Stimulated activated naive CD8-positive, alpha-beta T cell treated with anti-CD3 and anti-CD28 coated beads, Interleukin-15, Interleukin-2, amounts not matched to agents 100 U/mL and 50 U/mL, for 24 hours (primary cell): ENCODE results near the gene GREB1.
A peak's percentile ranks its signal among the peaks of the same experiment; 100 is the strongest.

Source experiments
- ATAC-seq: fragments of 150-1000 bp; cut with Tn5 transposase; one replicate; pipeline ENCODE4 v1.10.0; 2021
- DNase-seq: peaks from one replicate; pipeline ENCODE4 v3.0.0; 2021

GREB1 gene

GRCh38 chr2:11685906-11686470, 152.1 kb downstream of the GREB1 start:
- ATAC-seq, result no peak
- no peak for DNase-seq

GRCh38 chr2:11687736-11688135, 153.9 kb downstream of the GREB1 start:
- ATAC-seq, result no peak
- no peak for DNase-seq

GRCh38 chr2:11688222-11689069, 154.6 kb downstream of the GREB1 start:
- ATAC-seq (peak; percentile 96), DNase-seq (peak; percentile 92)

- DNase-seq (no peak), ATAC-seq (no peak)
These were observed 157.3 kb downstream of the GREB1 start for GRCh38 chr2:11691076-11691660.
